ENCODE data around the gene MARCO.

MARCO gene

DNA sequence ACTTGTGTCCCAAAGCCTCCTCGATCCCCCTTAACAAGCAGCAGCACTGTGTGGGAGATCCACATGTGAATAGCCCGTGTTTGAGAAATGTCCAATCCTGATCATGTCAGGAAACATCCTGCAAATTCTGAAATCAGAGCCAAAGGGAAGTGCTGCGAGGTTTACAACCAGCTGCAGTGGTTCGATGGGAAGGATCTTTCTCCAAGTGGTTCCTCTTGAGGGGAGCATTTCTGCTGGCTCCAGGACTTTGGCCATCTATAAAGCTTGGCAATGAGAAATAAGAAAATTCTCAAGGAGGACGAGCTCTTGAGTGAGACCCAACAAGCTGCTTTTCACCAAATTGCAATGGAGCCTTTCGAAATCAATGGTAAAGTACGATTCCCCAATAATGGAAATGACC is at the start of gene MARCO:
TSS of gene MARCO (plus strand) at position 164 of the 400 bp plus-strand sequence. CDS start at position 271, 107 bp downstream.
- DNase-seq = no peak

DNA sequence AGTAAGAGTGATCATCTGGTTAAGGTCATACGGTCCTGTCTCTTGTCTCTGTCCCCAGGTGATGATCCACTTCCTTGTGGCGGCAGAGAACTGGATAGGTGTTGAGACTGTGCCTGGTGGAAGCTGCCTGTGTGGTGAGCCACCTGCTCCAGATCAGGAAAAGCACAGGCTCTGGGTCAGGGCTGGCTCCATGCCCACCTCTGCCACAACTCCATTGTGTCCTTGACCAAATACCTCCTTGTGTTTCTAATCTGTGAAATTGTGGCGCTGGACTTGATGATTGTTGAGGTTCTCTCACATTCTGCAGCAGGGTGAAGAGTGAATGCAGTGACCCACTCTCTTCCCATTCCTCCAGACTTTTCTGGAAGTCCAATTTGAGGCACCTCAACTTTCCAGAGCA is 48.9 kb upstream of the MARCO start:
- DNase-seq = no peak

DNA sequence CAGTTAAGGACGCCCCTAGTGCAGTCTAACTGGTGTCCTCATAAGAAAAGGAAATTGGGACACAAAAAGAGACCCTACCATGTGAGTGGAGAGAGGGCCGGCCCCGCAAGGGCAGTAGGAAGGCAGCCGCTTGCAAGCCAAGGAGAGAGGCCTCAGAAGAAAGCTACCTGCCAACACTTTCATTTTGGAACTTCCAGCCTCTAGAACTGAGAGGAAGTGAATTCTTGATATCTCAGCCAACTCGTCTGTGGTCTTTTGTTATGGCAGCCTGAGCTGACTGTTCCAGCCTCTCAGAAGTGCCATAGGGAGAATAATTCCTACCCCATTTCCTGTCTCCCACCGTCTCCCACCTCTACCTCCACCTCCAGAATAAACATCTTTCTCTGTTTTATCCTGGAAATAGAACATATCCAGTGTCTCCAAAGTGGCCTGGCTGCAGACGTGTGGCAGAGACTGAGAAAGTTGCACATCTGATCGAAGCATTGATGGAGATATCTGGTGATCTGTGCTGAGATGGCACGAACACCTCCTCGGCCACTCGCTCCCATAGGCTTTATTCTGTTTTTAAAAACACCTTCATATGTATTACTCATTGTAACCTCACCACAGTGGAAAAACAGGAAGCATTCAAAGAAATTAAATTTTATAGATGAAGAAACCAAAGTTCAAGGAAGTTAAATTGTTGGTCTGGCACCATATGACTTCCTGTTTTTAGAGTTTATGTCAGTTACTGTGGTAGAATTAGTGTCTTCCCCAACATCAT is 39.5 kb upstream of the MARCO start:
- no peak for DNase-seq

DNA sequence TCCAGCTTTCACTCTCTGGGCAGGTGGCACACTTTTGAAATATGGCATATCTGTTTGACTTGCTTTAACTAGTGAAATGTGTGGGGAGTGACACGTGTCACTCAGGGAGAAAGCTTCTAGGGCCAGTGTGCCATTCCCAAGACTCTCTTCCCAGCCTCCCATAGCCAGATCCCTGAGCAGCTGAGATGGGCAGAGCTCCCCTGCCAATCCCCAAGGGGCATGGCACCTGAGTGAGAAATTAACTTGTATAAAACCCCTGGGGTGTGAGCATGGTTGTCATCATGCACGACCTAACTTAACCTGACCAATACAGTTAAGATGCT is 39.0 kb upstream of the MARCO start:
- no peak for DNase-seq

- no peak for DNase-seq
Measured at GRCh38 chr2:118903551-118904479, 38.2 kb upstream of the MARCO start.

- DNase-seq = no peak
Measured at GRCh38 chr2:118905206-118905605, 36.8 kb upstream of the MARCO start.

DNA sequence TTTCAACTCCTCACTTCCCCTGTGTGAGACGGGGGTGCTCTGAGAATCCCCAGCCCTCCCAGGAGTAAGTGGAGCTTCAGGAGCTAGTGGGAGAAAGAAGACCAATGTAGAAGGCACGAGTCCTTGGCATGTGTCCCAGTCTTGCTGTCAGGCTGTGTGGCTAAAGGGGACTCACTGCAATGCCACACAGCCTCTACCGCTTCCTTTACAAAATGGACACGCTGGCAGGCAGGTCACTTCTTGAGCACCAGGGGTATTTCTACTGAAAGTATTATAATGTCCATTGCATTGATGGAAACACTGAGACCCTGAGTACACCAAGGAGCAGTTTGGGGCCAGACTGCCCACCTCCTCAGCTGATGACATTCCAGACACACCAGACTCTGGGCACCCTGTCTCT is 35.8 kb upstream of the MARCO start:
- no peak for DNase-seq

DNA sequence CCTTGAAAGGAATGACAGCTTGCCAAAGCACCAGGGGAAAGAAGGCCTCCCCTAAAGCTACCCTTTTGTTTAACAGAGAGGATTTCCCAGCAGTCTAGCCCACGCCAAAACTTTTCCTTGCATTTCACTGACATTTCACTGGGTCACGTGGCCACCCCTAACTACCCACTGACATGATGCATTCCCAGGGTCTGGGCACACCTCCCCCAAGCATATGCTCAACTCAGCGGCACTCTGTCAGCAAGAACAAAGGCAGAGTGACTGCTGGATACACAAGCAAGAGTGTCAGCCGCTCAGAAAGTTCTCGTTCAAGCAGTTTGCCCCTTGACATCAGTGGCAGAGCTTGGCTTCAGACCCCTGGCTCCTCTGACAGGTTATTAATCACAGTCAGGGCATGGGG is 34.2 kb upstream of the MARCO start:
- no peak for DNase-seq

GRCh38 chr2:118909191-118909590 is 32.8 kb upstream of the MARCO start:
- no peak for DNase-seq

DNA sequence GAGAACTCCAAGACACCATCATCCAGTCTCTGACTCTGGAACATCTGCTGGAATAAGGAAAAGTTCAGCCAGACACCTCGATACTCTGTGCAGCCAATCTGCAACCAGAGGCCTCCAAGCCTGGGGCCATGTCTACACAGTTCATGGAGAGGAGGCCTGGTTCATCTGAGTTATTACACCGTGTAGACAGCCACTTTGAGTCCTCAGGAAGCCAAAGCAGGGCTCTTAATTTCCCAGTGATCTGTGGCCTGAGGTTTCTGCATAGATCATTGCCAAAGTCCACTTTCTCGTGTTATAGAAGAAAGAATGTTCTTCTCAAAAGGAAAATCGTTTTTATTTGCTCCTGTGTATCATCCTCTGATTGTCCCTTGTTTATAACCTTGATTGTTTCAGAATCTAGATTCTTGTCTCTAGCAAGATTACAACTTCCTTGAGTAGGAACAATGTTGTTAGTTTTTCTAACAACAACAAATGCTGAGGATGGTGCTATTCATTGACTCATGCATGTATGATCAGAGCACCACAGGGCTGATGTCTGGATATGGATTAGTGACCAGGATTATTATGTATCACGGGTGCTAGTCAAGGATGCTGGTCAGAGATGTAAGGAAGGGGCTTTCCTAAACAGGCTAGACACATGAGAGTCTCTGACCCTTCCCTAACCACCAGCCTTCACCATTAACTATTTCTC is 30.7 kb upstream of the MARCO start:
- DNase-seq = no peak

GRCh38 chr2:118911936-118912335 is 30.1 kb upstream of the MARCO start:
- DNase-seq = no peak

GRCh38 chr2:118913131-118913802 is 28.7 kb upstream of the MARCO start:
- DNase-seq = no peak

DNA sequence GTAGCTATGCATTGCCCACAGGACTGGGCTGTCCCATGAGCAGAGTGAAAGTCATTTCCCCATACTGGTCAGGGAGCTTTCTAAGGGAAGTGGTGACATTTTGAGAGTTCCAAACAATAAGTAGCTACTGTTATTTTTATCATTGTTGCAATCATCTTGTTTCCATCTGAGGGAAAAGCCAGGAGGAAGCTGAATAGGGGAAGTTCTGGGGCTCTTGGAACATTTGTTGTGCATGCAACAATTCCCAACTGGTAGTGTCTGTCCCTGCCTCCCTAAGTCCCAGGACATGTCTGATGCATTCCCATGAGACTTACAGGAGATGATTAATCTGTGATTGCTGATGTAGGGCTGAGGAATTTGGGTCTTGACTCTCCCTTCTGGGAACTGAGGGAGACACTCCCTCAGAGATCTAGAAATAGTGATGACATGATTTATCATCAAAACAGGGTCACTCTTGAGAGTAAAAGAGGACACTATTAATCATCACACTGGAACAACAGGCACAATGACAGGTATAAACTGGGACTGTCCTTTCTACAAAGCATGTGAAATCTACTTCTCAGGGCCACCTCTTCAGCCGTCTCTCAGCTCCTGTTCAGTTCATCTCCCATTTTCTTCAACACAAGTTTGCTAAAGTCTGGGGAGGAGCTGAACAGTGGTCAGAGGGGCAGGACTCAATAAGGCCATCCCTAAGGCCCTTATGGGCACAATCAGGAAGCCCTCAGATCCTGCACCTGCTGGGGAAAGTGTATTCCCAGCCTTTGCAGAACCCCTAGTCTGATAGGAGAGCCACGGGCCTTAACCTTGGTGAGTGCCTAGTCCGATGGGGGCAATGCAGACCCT is 28.0 kb upstream of the MARCO start:
- DNase-seq = no peak

GRCh38 chr2:118914721-118915453 is 27.1 kb upstream of the MARCO start:
- DNase-seq = no peak

- no peak for DNase-seq
Measured at GRCh38 chr2:118918017-118918416, 24.0 kb upstream of the MARCO start.

- DNase-seq = no peak
Measured at GRCh38 chr2:118921646-118922045, 20.3 kb upstream of the MARCO start.

DNA sequence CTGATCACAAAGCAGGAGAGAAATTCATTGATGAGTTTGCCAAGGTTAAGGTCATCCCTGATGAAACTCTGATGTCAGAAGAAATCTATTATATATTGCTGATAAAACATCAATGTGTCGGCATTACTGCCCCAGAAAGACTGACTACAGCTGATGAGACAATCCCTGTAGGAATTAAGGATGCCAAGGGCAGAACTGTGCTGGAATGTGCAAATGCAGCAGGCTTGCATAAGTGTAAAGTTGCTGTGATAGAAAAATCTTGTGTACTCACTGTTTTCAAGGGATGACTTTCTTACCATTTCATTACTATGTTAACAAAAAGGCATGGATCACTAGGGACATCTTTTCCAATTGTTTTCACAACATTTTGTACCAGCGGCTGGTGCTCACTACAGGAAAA is 19.7 kb upstream of the MARCO start:
- no peak for DNase-seq

GRCh38 chr2:118923371-118923770 is 18.6 kb upstream of the MARCO start:
- DNase-seq = no peak

GRCh38 chr2:118925476-118925875 is 16.5 kb upstream of the MARCO start:
- DNase-seq = no peak

- no peak for DNase-seq
Measured at GRCh38 chr2:118925981-118926380, 16.0 kb upstream of the MARCO start.

DNA sequence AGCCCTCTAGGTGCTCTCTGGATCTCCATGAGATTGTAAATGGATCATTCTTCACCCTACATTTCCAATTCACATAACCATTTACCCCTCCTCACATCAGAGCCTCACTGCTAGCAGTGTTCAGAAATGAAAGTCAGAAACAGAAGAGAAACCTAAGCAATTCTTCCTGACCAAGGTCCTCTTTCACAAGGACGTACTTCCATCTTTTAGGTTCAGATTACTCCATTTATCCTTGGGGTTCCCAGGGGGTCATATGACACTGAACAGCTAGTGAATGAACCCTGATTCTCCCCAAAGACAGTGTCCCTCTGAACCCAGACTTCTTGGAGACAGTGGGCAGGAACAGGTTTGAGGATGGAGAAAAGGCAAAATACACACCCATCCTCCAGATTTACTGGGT is 12.9 kb upstream of the MARCO start:
- no peak for DNase-seq
